DMS53 treated with DMSO at 0.1 percent for 48 hours (cell line): Measurements from ENCODE around the gene NLRC5.

ENCODE experiments used
- DNase-seq: peaks from one replicate; lab custom pipeline; 2025; ENCODE audit not compliant: unreplicated experiment; lab: John Stamatoyannopoulos, UW

Gene NLRC5, protein sequence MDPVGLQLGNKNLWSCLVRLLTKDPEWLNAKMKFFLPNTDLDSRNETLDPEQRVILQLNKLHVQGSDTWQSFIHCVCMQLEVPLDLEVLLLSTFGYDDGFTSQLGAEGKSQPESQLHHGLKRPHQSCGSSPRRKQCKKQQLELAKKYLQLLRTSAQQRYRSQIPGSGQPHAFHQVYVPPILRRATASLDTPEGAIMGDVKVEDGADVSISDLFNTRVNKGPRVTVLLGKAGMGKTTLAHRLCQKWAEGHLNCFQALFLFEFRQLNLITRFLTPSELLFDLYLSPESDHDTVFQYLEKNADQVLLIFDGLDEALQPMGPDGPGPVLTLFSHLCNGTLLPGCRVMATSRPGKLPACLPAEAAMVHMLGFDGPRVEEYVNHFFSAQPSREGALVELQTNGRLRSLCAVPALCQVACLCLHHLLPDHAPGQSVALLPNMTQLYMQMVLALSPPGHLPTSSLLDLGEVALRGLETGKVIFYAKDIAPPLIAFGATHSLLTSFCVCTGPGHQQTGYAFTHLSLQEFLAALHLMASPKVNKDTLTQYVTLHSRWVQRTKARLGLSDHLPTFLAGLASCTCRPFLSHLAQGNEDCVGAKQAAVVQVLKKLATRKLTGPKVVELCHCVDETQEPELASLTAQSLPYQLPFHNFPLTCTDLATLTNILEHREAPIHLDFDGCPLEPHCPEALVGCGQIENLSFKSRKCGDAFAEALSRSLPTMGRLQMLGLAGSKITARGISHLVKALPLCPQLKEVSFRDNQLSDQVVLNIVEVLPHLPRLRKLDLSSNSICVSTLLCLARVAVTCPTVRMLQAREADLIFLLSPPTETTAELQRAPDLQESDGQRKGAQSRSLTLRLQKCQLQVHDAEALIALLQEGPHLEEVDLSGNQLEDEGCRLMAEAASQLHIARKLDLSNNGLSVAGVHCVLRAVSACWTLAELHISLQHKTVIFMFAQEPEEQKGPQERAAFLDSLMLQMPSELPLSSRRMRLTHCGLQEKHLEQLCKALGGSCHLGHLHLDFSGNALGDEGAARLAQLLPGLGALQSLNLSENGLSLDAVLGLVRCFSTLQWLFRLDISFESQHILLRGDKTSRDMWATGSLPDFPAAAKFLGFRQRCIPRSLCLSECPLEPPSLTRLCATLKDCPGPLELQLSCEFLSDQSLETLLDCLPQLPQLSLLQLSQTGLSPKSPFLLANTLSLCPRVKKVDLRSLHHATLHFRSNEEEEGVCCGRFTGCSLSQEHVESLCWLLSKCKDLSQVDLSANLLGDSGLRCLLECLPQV (N-terminal part only)

DNA sequence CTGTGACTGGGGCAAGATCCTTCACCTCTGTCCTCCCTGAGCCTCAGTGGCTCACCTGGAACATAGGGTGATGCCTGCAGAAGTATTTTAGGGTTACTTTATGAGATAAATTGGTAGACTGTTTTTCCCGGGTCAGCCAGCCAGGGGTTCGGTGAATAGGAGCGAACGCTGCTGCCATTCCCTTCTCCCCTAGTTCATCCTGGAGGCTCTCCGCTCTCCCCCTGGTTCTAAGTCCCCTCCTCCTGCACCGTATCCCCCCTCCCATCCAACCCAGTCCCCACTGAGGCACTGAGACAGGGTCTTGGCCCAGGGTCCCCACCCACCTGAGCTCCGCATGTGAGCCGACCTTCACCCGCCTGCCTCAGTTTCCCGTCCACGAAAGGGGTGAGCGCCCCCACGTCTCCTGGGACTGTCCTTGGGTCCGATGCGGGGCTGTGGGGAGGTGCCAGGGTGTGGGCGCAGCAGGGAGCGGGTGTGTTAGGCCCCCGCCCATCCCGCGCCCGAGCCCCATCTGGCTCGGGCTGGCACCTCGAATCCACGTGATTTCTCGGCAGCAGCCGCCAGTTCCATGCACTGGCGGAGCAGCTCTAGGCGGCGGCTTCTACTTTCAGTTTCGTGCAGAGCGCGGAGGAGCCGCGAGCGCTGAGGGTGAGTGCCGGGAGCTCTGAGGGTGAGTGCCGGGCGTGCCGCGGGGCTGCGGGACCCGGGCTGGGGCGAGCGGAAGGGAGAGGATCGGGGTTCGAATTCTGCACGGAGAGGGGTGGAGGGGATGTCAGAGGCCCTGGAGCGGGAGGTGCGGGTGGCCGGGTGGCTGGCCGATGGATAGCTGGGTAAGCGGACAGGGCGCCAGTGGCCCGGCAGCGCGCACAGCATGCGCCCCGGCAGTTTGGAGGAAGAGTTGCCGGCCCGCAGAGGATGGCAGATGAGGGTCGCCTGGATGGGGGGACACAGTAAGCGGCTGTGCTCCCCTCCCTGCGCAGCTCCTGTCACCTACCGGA is at the start of gene NLRC5:
Gene NLRC5, plus strand, starts transcription at position 610 of the 998 bp plus-strand sequence. CDS start 31,156 bp downstream, outside the sequence.
- peak; percentile 76 for DNase-seq

DNA sequence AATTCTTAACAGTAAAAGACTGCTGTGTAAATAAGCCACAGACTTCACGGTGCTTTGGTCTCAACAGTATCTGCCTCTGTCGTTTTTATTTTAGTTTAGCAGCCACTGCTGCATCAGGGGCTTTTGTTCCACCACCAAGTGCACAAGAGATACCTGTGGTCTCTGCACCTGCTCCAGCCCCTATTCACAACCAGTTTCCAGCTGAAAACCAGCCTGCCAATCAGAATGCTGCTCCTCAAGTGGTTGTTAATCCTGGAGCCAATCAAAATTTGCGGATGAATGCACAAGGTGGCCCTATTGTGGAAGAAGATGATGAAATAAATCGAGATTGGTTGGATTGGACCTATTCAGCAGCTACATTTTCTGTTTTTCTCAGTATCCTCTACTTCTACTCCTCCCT is 49.6 kb upstream of the NLRC5 start:
- DNase-seq, result no peak

DNA sequence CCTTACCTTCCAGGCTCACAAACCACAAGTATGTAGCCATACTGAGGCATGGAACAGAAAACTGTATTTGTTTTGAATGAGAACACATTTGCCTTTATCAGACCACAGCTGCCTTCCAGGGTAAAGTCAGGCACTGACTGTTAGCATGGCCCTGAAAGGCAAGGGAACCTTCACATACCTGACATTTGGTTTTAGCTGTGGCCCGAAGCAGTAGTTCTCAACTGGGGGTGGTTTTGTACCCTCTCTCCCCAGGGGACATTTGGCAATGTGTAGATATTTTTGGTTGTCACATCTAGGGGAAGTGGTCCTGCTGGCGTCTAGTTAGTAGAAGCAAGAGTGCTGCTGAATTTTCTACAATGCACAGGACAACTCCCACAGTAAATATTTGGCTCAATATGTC is 48.3 kb upstream of the NLRC5 start:
- DNase-seq, result no peak

- no peak for DNase-seq
Measured at GRCh38 chr16:56941856-56942331, 47.5 kb upstream of the NLRC5 start.

DNA sequence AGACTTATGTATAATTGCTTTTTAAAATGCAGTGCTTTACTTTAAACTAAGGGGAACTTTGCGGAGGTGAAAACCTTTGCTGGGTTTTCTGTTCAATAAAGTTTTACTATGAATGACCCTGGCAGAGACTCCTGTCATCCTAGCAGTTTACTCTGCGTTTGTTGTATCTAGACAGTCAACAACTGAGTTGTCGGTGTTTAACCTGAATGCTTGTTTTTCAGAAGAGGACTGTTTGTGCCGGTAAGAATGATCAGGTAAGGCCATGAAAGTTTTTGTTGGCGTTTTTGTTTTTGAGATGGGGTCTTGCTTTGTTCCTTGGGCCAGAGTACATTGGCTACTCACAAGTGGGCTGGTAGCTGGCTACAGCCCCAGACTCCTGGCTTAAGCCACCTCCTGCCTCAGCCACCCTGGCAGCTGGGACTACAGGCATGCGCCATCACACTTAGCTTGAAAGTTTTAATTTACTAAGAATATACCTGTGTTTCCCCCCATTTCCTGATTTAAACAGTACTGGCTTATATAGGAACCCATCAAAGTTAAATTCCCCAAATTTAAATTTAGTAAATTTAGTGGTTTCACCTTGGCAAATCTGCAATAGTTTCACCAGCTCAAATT is 45.5 kb upstream of the NLRC5 start:
- no peak for DNase-seq

DNA sequence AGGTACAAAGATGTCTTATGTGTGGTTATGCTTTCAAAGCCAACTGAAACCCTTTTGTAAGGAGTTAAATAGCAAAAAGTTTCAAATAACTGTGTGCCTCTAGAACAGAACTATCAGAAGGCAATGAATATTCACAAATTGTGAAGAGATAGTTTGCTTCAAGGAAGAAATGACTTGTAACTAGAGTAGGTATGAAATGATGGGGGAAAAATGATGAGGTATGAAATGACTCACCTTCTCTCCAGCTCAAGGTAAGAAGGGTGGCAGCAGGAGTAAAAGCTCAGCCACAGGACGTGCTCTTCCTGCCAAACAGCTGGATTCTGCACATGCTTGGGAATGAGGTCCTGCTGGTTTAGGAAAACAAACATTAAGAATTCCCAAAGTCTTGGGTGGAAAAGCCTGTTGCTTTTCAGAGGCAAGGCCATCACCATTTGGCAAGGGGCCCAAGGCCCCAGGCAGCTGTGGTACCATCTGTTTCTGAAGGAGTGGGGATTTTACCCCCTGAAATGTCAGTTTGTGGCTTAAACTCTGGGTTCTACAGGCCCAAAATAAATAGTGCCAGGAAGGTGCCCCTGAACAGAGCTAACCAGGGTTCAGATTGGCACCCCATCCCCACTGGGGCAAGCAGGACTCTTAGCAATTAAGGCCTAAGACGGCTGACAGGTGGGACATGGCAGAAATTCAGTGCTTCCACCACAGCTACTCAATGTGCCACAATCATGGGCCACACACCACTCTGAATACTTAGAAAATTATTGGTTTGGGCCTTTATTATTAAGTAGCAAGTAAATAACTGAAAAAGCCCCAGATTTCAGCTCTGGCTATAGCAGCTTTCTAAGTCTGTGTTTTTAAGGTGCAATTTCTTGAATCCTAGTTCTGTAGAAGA is 44.2 kb upstream of the NLRC5 start:
- DNase-seq, result peak; percentile 34

- no peak for DNase-seq
Measured at GRCh38 chr16:56945847-56946527, 43.4 kb upstream of the NLRC5 start.

DNA sequence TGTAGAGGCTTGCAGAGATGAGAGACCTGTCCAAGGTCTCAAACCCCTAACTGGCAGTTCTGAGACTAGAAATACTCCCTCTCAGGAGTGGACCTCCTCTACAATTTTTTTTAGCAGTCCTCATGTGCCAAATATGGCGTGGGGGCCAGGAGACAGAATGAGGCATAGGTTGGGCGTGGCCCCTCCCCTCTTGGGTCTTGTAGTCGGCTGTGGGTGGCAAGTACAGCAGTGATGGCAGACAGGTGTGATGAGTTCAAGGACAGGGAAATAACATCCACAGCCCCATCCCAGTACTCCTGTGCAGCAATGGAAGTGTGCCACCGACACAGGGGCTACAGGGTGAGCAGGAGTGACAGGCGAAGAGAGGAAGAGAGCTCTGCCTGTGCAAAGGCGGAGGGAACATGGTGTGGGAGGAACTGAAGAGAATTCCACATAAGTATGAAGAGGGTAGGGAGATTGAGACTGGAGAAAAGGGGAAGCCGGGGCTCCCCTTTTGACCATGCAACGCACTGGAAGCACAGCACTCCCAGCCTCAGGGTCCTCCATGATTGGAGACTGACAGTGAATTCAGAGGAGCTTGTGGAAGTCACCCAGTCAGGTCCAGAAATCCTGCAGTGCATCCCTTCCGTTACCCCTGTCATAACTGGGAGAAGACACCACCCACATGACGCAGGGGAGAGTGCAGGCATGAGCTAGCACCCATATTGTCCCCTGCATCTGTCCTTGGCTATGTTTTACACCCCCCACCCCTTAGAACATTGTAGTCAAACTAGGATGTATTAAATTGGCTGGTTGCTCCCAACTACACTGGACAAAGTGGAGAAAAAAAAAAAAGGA is 42.4 kb upstream of the NLRC5 start:
- no peak for DNase-seq

- no peak for DNase-seq
Measured at GRCh38 chr16:56947604-56947995, 41.8 kb upstream of the NLRC5 start.

GRCh38 chr16:56948234-56948633 is 41.1 kb upstream of the NLRC5 start:
- no peak for DNase-seq

DNA sequence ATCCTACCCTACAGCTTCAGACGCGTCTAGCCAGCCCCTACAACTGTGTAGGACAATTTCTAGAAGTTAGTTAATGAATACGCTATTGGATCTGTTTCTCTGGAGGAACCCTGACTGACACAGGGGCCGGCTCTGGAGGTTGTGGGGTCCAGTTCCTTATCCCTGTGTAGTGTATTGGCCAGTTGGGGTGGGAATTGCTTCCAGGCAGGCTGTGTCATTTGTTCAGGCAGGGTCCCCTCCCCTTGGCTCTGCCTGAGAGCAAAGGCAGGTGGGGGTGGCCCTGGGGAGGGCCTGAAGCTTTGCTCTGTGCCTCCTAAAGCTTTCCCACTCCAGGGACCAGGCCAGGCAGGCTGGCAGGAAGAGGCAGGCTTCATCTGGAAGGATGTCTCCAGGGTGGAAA is 39.3 kb upstream of the NLRC5 start:
- no peak for DNase-seq

DNA sequence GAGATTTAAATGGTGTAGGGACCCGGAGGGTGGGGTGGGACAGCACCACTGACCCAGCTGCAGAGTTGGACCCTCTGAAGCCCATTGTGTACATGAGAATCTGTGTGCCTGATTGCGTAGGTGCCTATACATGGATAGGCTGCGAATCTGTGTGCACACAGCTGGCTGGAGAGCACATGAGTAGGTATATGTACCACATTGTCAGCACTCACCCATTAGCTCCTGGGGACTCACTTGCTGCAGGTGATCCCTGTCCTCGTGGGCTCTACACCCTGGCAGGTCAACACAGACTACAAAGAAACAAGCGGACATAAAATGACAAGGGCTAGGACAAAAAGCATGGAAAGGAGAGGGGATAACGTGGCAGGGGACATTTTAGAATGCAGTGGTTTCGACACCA is 38.9 kb upstream of the NLRC5 start:
- no peak for DNase-seq

GRCh38 chr16:56950881-56951771 is 38.2 kb upstream of the NLRC5 start:
- DNase-seq, result peak; percentile 49

DNA sequence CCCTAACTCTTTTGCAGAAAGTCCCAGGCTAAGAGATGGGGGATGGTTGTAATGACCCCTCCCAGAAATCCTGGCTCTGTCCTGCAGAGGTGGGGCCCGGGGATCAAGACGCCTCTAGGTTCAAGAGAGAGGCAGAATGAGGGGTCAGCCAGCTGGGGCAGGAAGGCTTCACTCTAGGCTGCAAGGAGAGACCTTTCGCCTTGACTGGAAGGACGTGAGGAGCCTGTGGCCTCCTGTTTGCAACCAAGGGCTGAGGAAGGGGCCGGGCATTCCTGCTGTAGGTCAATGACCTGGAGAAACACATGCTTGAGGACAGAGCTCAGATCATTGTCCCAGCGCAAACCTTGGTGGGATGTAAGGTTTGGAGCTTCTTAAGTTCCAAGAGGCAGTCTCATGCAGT is 36.4 kb upstream of the NLRC5 start:
- no peak for DNase-seq

DNA sequence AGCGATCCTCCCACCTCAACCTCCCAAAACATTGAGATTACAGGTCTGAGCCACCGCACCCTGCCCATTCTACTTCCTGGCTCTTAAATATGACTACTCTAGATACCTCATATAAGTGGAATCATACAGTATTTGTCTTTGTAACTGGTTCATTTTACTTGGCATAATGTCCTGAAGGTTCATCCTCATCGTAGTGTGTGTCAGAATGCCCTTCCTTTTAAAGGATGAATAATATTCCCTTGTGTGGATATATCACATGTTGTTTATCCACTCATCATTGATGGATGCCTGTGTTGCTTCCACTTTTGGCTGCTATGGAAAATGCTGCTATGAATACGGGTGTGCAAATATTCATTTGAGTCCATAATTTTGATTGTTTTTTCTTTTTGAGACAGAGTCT is 33.3 kb upstream of the NLRC5 start:
- DNase-seq, result no peak

GRCh38 chr16:56956756-56957155 is 32.6 kb upstream of the NLRC5 start:
- DNase-seq, result no peak
